Endothelial cell of umbilical vein (primary cell): ENCODE data around the gene FAM234B. TPM values are rescaled to one million over a fixed set of nuclear protein-coding genes. Genes with fewer than 3 reads are reported as not detected.
"Not testable (repeated sequence)": the region's sequence is repeated elsewhere in the genome, so short reads cannot be mapped to it uniquely, and the experiment has no call there.

Source experiments
- BruUV-seq: library from RNA; stranded (reverse); fragments of 400-500 nt; replicated peaks from 2 replicates; lab custom pipeline; 2021; lab: Mats Ljungman, UMichigan
- CTCF ChIA-PET: fragments of 300-600, 350-600 bp; sonication (Branson Sonifier 250); formaldehyde crosslinking; loops from one replicate; lab custom pipeline; 2021; ENCODE audit warnings: antibody characterized with exemption, inconsistent platforms; lab: Charles Lee
- POLR2A ChIA-PET: fragments of 300-600, 350-600 bp; sonication (Branson Sonifier 250); formaldehyde crosslinking; loops from one replicate; lab custom pipeline; 2021; ENCODE audit warnings: antibody characterized with exemption, inconsistent platforms; lab: Charles Lee
- DNase-seq: peaks from one replicate; pipeline ENCODE4 v3.0.0-alpha.2; 2011; ENCODE audit warnings: low read depth, low spot score
- FAIRE-seq: peaks from 2 replicates; lab custom pipeline; 2011; peaks lifted over from hg19 to GRCh38; lab: Jason Lieb, UNC
- H2AFZ ChIP-seq: 2 replicates; pipeline ENCODE4 v1.6.0; 2012; ENCODE audit warnings: low read depth, low read length, control low read depth, inconsistent platforms
- H3K27ac ChIP-seq: 2 replicates; pipeline ENCODE4 v1.5.1; 2011; ENCODE audit warnings: low read depth, mild to moderate bottlenecking, control low read depth, low read length, moderate library complexity; ENCODE audit not compliant: insufficient read depth
- H3K27me3 ChIP-seq, 2 experiments: 2 replicates each; pipeline versions ENCODE4 v1.6.0 to v1.6.1; 2011; ENCODE audit warnings: low read length in 2 of 2, mixed read lengths in 1 of 2; ENCODE audit not compliant: control insufficient read depth in 2 of 2, insufficient read depth in 2 of 2
- H3K36me3 ChIP-seq, 2 experiments: 2 replicates in 1 of 2; 3 replicates in 1 of 2; pipeline ENCODE4 v1.5.1; 2011; ENCODE audit warnings: low read length in 2 of 2, mild to moderate bottlenecking in 1 of 2, moderate library complexity in 1 of 2; ENCODE audit not compliant: control insufficient read depth in 2 of 2, insufficient read depth in 2 of 2; ENCODE audit errors: extremely low read depth in 1 of 2
- H3K4me1 ChIP-seq: 3 replicates; pipeline ENCODE4 v1.5.1; 2011; ENCODE audit warnings: mild to moderate bottlenecking, low read length; ENCODE audit not compliant: control insufficient read depth, insufficient read depth; ENCODE audit errors: extremely low read depth
- H3K4me2 ChIP-seq: 2 replicates; pipeline ENCODE4 v1.6.1; 2011; ENCODE audit warnings: low read length, control low read depth, mixed read lengths; ENCODE audit not compliant: insufficient read depth
- H3K4me3 ChIP-seq, 3 experiments: fragments of 200-600 bp in 1 of 3; sonication (generic), shearing (Covaris generic) in 1 of 3; replicated peaks in 1 of 3; 2 replicates each; pipeline ENCODE4 v1.5.1; 2011 to 2016; ENCODE audit warnings: control low read depth in 3 of 3, low read length in 3 of 3, mild to moderate bottlenecking in 2 of 3, inconsistent platforms in 1 of 3, low read depth in 1 of 3, moderate library complexity in 1 of 3; ENCODE audit not compliant: insufficient read depth in 1 of 3
- H3K79me2 ChIP-seq: 2 replicates; pipeline ENCODE4 v1.6.0; 2012; ENCODE audit warnings: low read length, inconsistent platforms; ENCODE audit not compliant: control insufficient read depth, insufficient read depth
- H3K9ac ChIP-seq: replicated peaks from 2 replicates; pipeline ENCODE3; 2011; ENCODE audit warnings: low read length, control low read depth; ENCODE audit not compliant: insufficient read depth; ENCODE audit errors: extremely low read depth
- H3K9me1 ChIP-seq: replicated peaks from 3 replicates; pipeline ENCODE4 v1.6.0; 2011; ENCODE audit warnings: mild to moderate bottlenecking, low read length; ENCODE audit not compliant: control insufficient read depth, insufficient read depth; ENCODE audit errors: extremely low read depth
- H3K9me3 ChIP-seq: replicated peaks from 2 replicates; pipeline ENCODE4 v1.5.1; 2012; ENCODE audit warnings: low read length, inconsistent platforms; ENCODE audit not compliant: control insufficient read depth, insufficient read depth
- H4K20me1 ChIP-seq: replicated peaks from 2 replicates; pipeline ENCODE3; 2011; ENCODE audit warnings: mild to moderate bottlenecking, low read length; ENCODE audit not compliant: control insufficient read depth, insufficient read depth; ENCODE audit errors: extremely low read depth
- JUN ChIP-seq: IDR thresholded peaks from 2 replicates; pipeline ENCODE4 v1.6.1; 2011; ENCODE audit warnings: borderline replicate concordance, low read depth; ENCODE audit not compliant: insufficient read length, insufficient read depth
- POLR2AphosphoS5 ChIP-seq: IDR thresholded peaks from 2 replicates; pipeline ENCODE4 v1.6.1; 2012; ENCODE audit warnings: low read depth, mild to moderate bottlenecking, control low read depth, low read length, moderate library complexity; ENCODE audit not compliant: insufficient read depth
- dilution Hi-C: fragments of 300-500 bp; cut with MboI; formaldehyde crosslinking; loops from one replicate; pipeline ENCODE4 v1.15.0; 2019; ENCODE audit warnings: low sequenced_read_pairs; ENCODE audit not compliant: extremely low pct_ligation_motif_present
- intact Hi-C: fragments of 100-400 bp; cut with micrococcal nuclease; formaldehyde crosslinking; loops from one replicate; pipeline ENCODE4 v1.10.0; 2022
- polyA plus RNA-seq, 4 experiments: library from polyadenylated mRNA; depleted of rRNA in 3 of 4; stranded (reverse) in 3 of 4; unstranded in 1 of 4; fragments of >200 nt; gene quantifications; 2 replicates each; pipeline versions ENCODE4 v1.2.1 to v1.2.3, GENCODE V29; 2011 to 2012; ENCODE audit warnings: missing spikeins in 1 of 4
- total RNA-seq: library from RNA; stranded (reverse); gene quantifications from 2 replicates; pipeline ENCODE4 v1.2.3, GENCODE V29; 2021

Gene FAM234B
- total and polyA plus RNA-seq, 2 donors (not counting 3 experiments of a cell fraction or from before 2014, with no cell fraction given): 4.9 to 13.2 TPM

GRCh38 chr12:13082861-13083260, 38.7 kb downstream of the FAM234B start:
- peaks cover 12% of the 10 kb centered on the region for H3K4me1 ChIP-seq
- no peaks in the 10 kb centered on the region for H3K79me2 ChIP-seq
- DNase-seq (no peak), FAIRE-seq (no peak)
- no peaks in the 10 kb centered on the region for H3K36me3 ChIP-seq
- CTCF ChIA-PET: interaction anchor here (0.6 to 1.8 kb wide), 3 partner anchors 10 to 130 kb away, joined by 3 to 5 read pairs (median 3); no protein-coding TSS in a partner anchor
- no peak overlapping the region for H2AFZ ChIP-seq
- intact Hi-C loops (no loop called here), dilution Hi-C loops (no loop called here)
- TF ChIP-seq JUN (no peak), POLR2AphosphoS5 (no peak)
- no peaks in the 10 kb centered on the region for H3K9me1 ChIP-seq
- H3K9ac ChIP-seq: no peak overlapping the region
- H4K20me1 ChIP-seq: no peaks in the 10 kb centered on the region
- no peaks in the 10 kb centered on the region for H3K27me3 ChIP-seq
- no peak overlapping the region for H3K4me2 ChIP-seq
- no TSS peak for BruUV-seq
- H3K9me3 ChIP-seq: no peaks in the 10 kb centered on the region
- H3K4me3 ChIP-seq: no peak overlapping the region
- no peak overlapping the region for H3K27ac ChIP-seq
- POLR2A ChIA-PET: interaction anchor here (0.5 kb wide), 1 partner anchor 124 kb away, joined by 3 read pairs; no protein-coding TSS in a partner anchor

- BruUV-seq, dilution Hi-C loops, CTCF ChIA-PET, H2AFZ ChIP-seq, H3K4me2 ChIP-seq, FAIRE-seq, DNase-seq, H4K20me1 ChIP-seq, H3K79me2 ChIP-seq, H3K9me3 ChIP-seq, POLR2A ChIA-PET, H3K4me3 ChIP-seq, H3K9ac ChIP-seq, H3K27me3 ChIP-seq, H3K36me3 ChIP-seq, intact Hi-C loops, H3K27ac ChIP-seq, H3K9me1 ChIP-seq: not testable (repeated sequence)
- H3K4me1 ChIP-seq: peaks cover 12% of the 10 kb centered on the region
These were observed 39.5 kb downstream of the FAM234B start for GRCh38 chr12:13083638-13084037.
